NCI-H2196 treated with DMSO at 0.1 percent for 48 hours (cell line): ENCODE data around the gene ADCY5.
"Not testable (repeated sequence)": the region's sequence is repeated elsewhere in the genome, so short reads cannot be mapped to it uniquely, and the experiment has no call there.

Source experiments
- DNase-seq: peaks from one replicate; lab custom pipeline; 2025; ENCODE audit not compliant: unreplicated experiment; lab: John Stamatoyannopoulos, UW

ADCY5 gene

DNA sequence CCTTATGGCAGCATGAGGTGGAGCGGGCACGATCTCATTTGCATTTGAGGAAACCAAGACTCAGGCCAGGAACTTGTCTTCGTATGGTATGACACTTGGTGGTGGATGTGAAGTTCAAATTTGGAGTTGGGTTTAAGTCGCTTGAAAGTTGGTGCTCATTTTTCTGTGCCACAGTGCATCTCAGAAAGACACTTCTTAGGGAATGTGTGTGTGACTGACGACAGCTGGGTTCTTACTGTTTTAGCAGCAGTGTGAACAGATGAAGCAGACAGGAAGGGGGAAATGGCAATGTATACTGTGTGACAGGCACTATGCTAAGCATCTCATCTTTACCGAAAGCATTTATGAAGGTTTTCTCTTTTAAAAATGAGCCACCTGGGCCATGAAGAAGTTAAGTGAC is 171.8 kb downstream of the ADCY5 start:
- DNase-seq, result no peak

DNA sequence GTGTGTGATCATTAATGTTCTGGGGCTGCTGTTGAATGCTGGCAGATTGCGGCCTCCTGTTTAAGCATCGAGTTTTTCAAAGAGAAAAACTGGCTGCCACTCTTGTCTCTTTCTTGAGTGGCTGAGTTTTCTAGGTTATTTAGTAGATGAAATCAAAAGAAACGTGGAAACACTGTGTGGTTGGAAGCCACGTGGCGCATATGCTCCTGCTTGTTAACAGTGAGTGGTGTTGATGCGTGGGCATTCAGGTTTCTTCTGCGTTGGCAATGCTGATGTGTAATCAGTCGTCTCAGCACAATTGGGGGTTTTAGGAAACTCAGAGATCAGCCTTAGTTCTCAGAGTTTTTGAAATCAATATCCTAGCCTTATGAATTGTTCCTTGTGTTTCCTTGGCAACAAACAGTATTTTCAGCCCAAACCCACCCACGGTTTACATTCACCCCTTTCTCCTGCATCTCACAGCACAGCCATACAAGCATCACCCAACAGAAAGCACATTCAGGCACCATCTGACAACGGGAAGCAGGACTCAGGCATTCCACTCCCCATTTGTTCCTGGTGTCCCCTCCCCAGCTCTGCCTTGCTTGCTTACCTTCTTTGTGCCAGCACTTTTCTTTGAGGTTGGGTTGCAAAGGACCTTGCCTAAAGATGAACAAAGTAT is 172.4 kb downstream of the ADCY5 start:
- no peak for DNase-seq

DNA sequence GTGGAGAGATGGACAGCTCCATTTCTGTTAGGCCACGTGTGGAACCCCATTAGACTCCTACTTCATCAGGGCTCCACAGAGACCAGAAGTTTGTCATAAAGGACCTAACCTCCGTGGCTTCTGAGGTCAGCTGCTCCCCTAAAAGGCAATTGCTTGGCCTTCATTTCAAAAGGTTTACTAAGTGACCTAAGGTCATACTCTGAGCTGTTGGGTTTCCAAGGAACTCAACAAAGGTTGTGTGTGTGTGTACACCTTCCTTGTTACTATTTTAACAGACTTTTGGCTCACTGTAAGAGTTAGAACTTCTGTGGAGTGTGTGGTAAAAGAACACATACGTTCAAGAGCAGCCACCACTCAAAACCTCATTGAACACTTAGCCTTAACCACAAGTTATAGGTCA is 173.2 kb downstream of the ADCY5 start:
- DNase-seq, result no peak

DNA sequence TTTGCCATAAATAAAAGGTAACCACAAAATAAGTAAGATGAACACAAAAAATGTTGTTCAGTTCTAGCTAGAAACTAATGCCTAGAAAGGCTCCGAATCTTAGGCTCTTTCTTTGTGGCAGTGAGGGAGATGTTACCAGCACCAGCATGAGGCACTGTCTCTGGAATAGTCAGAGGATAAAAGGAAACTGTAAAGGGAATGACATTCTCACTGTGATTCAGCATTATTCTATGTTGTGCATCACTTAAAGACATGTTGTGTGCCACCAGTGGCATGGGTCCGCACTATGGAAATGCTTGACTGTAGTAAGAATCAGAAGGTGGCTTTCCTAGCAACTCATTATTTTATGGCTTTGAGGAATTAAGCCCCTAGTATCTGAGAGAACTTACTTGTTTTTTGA is 176.3 kb downstream of the ADCY5 start:
- no peak for DNase-seq

DNA sequence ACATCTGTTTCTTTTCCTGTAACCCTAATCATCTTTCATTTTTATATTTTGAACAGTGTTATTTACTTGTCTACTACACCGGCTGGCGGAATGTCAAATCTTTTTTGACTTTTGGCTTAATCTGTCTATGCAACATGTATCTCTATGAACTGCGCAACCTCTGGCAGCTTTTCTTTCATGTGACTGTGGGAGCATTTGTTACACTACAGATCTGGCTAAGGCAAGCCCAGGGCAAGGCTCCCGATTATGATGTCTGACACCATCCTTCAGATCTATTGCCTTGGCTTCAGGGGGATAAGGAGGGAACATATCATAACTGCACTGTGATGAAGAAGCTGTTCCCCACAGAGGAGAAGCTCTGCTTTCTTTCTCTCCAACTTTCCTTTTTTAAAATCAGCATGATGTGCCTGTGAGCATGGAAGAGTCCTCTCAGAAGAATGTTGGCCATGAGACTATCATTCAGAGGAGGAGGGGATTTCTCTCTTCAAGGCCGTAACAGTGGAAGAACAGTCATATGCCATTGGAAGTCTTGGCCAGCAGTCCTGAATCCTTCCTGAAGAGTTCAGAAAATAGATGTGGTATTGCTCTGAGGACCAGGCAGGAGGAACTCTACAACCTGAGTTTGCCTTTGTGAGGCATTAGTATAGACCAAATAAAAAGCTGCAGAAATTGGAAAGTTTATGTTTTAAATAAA is 177.3 kb downstream of the ADCY5 start:
- no peak for DNase-seq

DNA sequence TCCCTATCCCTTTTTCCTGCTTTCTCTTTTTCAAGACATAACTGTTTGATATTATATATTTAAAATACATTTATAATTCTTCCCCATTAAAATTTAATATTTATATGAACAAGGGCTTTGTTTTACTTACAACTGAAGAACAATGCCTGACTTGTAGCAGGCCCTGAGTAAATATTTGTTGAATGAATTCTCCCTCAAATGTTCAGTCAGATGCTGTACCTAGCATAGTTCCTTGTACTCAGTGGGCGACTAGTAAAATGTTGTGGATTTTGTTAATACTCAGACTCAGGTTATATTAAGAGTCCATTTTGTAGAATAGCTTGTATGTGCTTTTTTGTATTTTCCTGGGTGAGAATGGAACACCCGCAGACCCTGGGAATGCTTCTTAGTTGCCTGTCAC is 178.1 kb downstream of the ADCY5 start:
- no peak for DNase-seq

DNA sequence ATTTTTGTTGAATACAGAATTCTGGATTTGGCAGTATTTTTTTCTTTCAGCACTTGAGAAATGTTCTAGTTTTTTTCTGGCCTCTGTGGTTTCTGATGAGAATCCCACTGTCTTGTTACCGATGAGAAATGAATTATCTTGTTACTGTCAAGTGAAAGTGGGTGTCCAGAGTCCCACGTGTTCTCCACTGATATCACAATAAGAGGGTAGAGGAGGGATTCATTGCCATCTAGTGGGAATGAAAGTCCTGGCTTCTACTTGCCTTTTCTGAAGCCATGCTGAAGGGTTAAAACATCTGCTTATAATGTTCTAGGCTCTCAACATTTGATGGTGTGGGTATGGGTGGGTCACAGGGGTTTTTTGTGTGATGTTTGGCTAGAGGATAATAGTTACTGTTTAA is 181.1 kb downstream of the ADCY5 start:
- no peak for DNase-seq

DNA sequence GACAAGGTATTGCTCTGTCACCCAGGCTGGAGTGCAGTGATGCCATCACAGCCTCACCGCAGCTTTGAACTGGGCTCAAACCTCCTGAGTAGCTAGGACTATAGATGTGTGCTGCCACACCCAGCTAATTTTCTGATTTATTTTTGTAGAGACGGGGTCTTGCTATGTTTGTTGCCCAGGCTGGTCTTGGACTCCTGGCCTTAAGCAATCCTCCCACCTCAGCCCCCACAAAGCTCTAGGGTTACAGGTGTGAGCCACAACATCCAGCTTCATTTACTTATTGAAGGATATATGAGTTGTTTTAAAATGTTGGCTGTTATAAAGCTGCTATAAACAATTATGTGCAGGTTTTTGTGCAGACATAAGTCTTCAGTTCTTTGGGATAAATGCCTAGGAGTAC is 184.9 kb downstream of the ADCY5 start:
- no peak for DNase-seq

DNA sequence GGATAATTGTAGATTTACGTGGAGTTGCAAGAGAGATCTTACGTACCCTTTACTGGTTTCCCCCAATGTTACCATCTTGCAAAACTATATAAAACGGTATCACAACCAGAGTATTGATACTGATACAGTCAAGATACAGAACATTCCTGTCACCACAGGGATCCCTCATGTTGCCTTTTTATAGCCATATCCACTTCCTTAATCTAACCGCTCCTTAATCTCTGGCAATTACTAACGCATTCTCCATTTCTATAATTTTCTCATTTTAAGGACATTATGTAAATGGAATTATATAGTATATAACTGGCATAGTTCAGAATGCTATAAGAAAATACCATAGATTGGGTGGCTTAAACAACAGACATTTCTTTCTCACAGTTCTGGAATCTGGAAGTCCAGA is 186.0 kb downstream of the ADCY5 start:
- no peak for DNase-seq

DNA sequence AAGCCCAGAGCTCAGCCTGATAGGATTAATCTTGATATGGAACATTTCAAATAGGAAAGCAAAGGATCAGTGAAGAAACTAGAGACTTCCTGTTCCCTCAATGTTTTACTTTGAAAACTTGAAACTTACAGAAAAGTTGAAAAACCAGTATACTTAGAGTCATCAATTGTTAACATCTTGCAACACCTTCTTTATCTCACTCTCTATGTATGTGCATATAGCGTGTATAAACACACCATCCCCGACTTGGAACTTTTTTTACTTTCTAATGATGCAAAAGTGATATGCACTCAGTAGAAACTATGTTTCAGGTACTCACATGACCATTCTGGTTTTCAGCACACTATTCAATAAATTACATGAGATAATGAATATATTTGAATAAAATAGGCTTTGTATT is 186.7 kb downstream of the ADCY5 start:
- DNase-seq, result no peak

DNA sequence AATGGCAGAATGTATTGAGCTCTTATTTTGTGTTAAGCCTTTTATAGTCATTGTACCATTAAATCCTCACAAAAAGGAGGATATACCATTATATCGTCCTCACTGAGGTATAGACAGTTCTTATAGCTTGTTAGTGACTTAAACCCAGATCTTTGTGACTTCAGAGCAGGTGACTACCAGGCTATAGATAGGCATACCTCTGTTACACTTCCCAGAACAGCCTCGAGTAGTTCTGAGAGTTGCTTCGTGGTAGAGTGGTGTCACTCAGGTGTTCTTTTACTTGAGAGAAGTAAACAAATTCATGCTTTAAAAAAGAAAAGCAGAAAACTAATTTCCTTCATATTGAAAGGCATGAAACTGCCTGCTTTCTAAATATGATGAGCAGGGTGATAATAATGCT is 187.2 kb downstream of the ADCY5 start:
- DNase-seq, result no peak

DNA sequence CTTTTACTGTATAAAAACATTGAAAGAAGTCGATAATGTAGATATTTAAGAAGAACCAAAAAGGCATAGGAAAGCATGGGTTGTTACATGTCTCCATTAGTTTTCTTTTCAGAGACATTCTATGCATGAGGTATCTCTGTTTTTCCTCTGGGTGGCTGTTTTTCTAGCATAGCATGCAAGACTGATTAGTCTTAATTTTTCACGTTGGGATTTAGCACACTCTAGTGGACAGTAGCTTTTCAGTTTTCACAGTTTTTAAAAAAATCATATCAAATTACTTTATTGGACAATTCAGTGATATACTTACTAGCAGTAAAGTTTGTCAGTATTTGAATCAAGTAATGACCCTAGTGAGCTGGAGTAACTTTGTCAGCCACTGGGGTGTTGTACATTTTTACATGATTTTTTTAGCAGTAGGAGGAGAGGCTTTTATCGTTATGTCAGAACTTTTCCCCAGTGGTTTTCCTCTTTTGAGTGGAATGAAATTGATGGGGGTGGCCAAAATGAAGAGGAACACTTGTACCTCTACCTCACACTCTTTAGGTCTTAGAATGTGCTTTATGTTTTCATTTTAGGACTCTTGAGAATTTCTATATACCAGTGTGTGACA is 190.0 kb downstream of the ADCY5 start:
- peak; percentile 71 for DNase-seq

DNA sequence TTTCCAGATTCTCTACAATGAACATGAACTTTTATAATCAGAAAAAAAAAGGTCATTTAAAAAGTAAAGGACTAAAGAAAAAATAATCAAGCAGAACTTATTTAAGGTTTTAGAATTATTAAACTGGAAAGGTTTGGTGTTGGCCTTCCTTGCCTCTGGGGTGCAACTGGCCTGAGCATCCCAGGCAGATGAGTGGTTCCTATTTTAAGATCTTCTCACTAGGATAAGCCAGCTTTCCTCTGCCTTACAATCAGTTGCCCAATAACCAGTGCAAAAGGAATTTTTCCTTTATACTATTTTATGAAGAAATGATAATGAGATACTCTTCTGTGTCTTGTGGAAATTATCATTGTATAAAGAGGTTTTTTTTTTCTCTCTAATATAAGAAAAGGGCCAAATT is 190.5 kb downstream of the ADCY5 start:
- DNase-seq, result no peak

DNA sequence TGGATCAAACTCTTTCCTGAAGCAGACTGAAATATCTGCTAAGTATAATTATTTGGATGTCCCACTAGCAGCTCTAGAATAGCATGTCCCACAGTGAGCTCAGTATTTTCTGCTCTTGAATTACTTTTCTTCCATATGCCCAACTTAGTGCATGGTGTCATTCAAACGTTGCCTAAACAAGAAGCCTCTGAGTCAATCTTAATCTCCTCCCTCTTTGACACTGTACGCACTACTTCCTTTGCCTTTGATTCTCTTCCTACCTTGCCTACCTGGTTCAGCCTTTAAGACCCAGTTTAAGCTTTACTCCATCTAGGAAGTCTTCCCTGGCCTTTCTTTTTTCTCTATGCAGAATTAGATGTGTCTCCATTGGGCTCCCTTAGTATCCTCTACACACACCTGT is 192.6 kb downstream of the ADCY5 start:
- no peak for DNase-seq

DNA sequence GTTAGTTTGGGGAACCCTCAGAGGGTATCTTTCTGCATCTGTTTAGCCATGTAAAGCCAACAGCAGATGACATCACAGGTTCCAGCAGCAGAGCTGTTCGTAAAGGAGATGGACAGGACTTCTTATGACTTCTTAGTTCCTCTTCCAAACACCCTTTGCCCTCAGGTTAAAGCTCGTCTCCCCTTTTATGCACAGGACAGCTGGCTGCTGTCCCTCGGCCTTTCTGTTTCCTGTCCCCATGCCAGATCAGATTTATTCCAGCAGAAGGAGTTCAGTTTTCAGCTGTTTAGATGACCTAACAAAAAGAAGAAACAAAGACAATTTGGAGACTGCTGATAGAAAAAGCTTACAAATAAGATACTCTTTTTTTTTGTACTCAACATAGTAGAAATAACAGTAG is 202.0 kb downstream of the ADCY5 start:
- DNase-seq, result no peak

DNA sequence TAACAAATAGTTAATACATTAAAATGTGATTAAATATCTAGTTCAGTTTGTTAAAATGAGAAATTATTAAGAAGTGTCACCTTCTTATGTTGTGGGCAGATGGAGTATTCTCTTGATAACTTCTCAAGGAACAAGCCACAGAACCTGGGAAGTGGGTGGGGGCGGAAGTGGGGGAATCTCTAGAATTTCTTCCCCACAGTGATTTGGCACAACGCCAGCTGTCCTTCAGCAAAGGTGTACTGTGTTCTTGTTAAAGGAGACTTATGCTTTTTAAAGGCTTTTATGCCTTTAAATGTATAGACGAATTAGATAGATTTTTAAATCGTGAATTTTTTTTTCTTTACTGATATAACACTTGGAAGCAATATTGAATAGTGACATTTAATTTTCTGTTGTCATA is 204.8 kb downstream of the ADCY5 start:
- DNase-seq, result no peak

DNA sequence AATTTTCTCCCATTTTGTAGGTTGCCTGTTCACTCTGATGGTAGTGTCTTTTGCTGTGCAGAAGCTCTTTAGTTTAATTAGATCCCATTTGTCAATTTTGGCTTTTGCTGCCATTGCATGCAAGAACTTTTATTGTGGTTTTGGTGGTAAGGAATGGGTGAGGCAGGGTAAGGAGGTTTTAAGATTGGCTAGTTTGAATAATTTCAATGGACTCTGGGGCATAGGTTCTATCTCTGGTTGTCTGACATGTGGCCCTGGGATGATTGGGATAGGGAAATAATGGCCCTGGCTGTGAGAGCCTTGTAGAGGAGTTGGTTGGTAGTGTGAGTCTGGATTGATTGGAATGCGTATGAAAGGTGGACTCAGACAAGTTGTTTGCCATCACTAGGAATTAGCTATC is 209.1 kb downstream of the ADCY5 start:
- no peak for DNase-seq

DNA sequence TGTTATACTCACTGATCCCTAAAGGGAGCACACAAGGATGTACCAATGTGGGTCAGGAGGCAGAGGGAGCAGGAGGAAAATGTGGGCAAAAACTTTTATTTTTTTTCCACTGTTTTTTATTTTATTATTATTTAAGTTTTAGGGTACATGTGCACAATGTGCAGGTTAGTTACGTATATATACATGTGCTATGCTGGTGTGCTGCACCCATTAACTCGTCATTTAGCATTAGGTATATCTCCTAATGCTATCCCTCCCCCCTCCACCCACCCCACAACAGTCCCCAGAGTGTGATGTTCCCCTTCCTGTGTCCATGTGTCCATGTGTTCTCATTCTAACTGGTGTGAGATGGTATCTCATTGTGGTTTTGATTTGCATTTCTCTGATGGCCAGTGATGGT is 209.7 kb downstream of the ADCY5 start:
- not testable (repeated sequence) for DNase-seq

DNA sequence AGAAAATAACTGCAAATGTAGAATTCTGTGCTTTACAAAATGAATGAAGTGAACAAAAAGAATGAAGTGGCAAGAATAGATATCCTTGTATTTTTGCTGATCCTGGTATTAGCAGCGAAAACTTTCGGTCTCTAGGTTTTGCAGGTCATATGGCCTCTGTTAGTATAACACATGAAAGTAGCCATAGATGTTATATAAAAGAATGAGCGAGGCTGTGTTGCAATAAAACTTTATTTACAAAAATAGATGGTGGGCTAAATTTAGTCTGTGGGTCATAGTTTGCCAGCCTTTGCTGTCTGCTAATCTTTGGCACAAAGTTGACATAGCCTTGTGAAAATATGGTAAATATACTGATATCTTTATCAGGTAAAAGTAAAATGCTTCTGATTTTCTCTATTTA is 212.0 kb downstream of the ADCY5 start:
- no peak for DNase-seq
